ENCODE measurements around the gene TNXB. TPM values are rescaled to one million over a fixed set of nuclear protein-coding genes. Genes with fewer than 3 reads are reported as not detected.
"Not testable (repeated sequence)": the region's sequence is repeated elsewhere in the genome, so short reads cannot be mapped to it uniquely, and the experiment has no call there.

TNXB gene
- total RNA-seq, 3 donors from 2014 or later: 1.1 to 1.9 (median 1.6) TPM

DNA sequence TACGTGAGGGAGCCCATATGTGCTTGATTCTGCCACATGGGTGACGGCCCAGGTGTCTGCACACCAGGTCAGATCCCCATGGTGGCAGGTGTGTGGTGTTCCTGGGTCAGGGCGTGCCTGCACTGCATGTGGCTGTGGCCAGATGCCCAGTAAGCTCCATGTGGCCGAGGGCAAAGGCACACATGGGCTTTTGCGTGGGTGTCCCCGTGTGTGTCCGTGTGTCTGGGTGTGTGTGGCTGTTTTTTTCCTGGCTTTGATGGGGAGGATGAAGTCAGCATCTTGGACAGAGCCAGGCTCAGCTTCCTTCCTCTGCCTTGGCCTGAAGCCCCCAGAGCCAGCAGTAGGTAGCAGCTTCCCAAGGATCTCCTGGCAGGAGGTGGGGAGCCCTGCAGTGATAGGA is 1.5 kb upstream of the TNXB start:
- Mint-ChIP-seq H3K4me3 (no peak overlapping the region), H3K9me3 (no peaks in the 10 kb centered on the region), H3K27me3 (ENCODE audit: low read depth) (peaks cover 23% of the 10 kb centered on the region), H3K4me1 (ENCODE audit: low read depth) (peaks cover 27% of the 10 kb centered on the region), H3K36me3 (ENCODE audit: insufficient read depth) (peaks cover 4% of the 10 kb centered on the region)
- DNase-seq: no peak
- no peak for ATAC-seq

GRCh38 chr6:32109765-32110160 is 625 bp upstream of the TNXB start:
- Mint-ChIP-seq H3K9me3 (no peaks in the 10 kb centered on the region), H3K4me3 (no peak overlapping the region), H3K36me3 (ENCODE audit: insufficient read depth) (peaks cover 2% of the 10 kb centered on the region), H3K27me3 (ENCODE audit: low read depth) (peaks cover 27% of the 10 kb centered on the region), H3K4me1 (ENCODE audit: low read depth) (peaks cover 25% of the 10 kb centered on the region)
- no peak for ATAC-seq
- no peak for DNase-seq

- Mint-ChIP-seq H3K36me3 (ENCODE audit: insufficient read depth) (no peaks in the 10 kb centered on the region), H3K9me3 (no peaks in the 10 kb centered on the region), H3K27me3 (ENCODE audit: low read depth) (peaks cover 27% of the 10 kb centered on the region), H3K4me3 (no peak overlapping the region), H3K4me1 (ENCODE audit: low read depth) (peaks cover 24% of the 10 kb centered on the region)
- no peak for DNase-seq
- no peak for ATAC-seq
Observed at GRCh38 chr6:32108727-32109113, 418 bp downstream of the TNXB start.

- H3K4me3 Mint-ChIP-seq: no peak overlapping the region
- peaks cover 24% of the 10 kb centered on the region for H3K4me1 Mint-ChIP-seq (ENCODE audit: low read depth)
- DNase-seq (no peak), ATAC-seq (peak; percentile 19 to 51)
- no peaks in the 10 kb centered on the region for H3K36me3 Mint-ChIP-seq (ENCODE audit: insufficient read depth)
- H3K27me3 Mint-ChIP-seq (ENCODE audit: low read depth): peaks cover 30% of the 10 kb centered on the region
- no peaks in the 10 kb centered on the region for H3K9me3 Mint-ChIP-seq
Observed at GRCh38 chr6:32108094-32108627, 977 bp downstream of the TNXB start.

DNA sequence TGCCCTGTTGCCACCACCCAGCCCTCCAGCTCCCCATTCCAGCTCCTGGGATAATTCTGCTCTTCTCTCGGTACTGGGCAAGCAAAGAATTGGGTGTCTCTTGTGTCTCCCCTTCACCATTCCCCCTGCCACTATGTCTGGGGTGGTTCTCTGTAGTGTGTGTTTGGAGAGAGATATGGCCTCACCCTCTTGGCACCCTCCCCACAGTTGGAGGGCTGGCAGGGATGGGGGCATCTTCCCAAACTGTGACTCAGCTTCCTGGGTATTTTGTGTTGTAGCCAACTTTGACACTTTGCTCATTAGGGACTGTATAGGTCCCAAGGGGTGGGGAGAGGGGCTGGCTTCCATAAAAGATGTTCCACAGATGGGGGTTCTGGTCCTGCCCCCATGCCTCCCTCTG is 1.7 kb downstream of the TNXB start:
- no peaks in the 10 kb centered on the region for H3K9me3 Mint-ChIP-seq
- no peak for ATAC-seq
- H3K4me1 Mint-ChIP-seq (ENCODE audit: low read depth): peaks cover 24% of the 10 kb centered on the region
- DNase-seq: no peak
- H3K4me3 Mint-ChIP-seq: no peak overlapping the region
- H3K27me3 Mint-ChIP-seq (ENCODE audit: low read depth): peaks cover 34% of the 10 kb centered on the region
- no peaks in the 10 kb centered on the region for H3K36me3 Mint-ChIP-seq (ENCODE audit: insufficient read depth)

- DNase-seq: no peak
- Mint-ChIP-seq H3K36me3 (ENCODE audit: insufficient read depth) (no peaks in the 10 kb centered on the region), H3K4me3 (no peak overlapping the region), H3K9me3 (no peaks in the 10 kb centered on the region), H3K27me3 (ENCODE audit: low read depth) (peaks cover 40% of the 10 kb centered on the region), H3K4me1 (ENCODE audit: low read depth) (peaks cover 24% of the 10 kb centered on the region)
- no peak for ATAC-seq
Observed at GRCh38 chr6:32105433-32105832, 3.7 kb downstream of the TNXB start.

DNA sequence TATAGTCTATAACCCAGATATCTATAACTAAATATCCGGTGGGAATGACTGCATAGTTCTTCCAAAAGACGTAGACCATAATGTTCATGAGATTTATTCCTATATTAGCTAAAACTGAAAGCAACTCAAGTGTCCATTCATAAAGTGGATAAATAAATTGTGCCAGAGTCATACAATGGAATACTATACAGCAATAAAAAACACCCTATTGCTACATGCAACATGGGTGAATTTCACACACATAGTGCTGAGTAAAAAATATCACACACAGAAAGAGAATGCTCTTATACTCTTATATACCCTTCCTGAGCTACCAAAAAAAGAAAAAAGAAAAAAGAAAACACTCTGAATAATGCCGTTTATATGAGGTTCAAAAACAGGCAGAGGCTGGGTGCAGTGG is 6.9 kb downstream of the TNXB start:
- peaks cover 40% of the 10 kb centered on the region for H3K27me3 Mint-ChIP-seq (ENCODE audit: low read depth)
- no peaks in the 10 kb centered on the region for H3K4me1 Mint-ChIP-seq (ENCODE audit: low read depth)
- DNase-seq (no peak), ATAC-seq (no peak)
- H3K4me3 Mint-ChIP-seq: no peak overlapping the region
- H3K36me3 Mint-ChIP-seq (ENCODE audit: insufficient read depth): no peaks in the 10 kb centered on the region
- H3K9me3 Mint-ChIP-seq: no peaks in the 10 kb centered on the region

DNA sequence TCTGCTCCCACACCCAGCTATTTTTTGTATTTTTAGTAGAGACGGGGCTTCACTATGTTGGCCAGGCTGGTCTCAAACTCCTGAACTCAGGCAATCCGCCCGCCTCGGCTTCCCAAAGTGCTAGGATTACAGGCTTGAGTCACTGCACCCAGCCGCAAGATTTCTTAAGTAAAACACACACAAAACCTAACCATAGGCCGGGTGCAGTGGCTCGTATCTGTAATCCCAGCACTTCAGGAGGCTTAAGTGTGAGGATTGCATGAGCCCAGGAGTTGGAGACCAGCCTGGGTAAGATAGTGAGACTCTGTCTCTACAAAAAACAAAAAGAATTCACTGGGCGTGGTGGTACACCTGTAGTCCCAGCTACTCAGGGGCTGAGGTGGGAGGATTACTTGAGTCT is 8.9 kb downstream of the TNXB start:
- not testable (repeated sequence) for H3K4me3 Mint-ChIP-seq; ATAC-seq; H3K9me3 Mint-ChIP-seq; H3K36me3 Mint-ChIP-seq (ENCODE audit: insufficient read depth); DNase-seq; H3K4me1 Mint-ChIP-seq (ENCODE audit: low read depth)
- peaks cover 47% of the 10 kb centered on the region for H3K27me3 Mint-ChIP-seq (ENCODE audit: low read depth)

DNA sequence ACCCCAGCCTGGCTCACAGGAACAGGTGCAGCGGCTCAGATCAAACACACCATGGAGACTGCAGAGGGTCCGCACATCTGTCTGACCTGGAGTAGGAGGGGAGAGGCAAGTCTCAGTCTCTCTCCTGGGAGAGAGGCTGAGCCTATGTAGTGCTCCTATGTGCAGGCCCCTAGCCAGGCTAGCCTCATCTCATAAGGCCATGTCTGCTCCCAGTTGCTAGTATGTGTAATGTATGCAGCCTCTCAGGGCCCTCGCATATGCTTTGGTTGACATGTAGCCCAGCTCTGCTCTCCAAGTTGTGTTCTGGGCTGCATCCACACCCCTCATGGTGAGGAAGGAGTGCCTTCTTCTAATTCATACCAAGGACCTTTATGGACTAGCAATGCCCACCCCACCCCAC is 11.8 kb downstream of the TNXB start:
- H3K4me1 Mint-ChIP-seq (ENCODE audit: low read depth): no peaks in the 10 kb centered on the region
- no peaks in the 10 kb centered on the region for H3K36me3 Mint-ChIP-seq (ENCODE audit: insufficient read depth)
- no peak for DNase-seq
- peaks cover 48% of the 10 kb centered on the region for H3K27me3 Mint-ChIP-seq (ENCODE audit: low read depth)
- H3K9me3 Mint-ChIP-seq: no peaks in the 10 kb centered on the region
- no peak overlapping the region for H3K4me3 Mint-ChIP-seq
- ATAC-seq: no peak

DNA sequence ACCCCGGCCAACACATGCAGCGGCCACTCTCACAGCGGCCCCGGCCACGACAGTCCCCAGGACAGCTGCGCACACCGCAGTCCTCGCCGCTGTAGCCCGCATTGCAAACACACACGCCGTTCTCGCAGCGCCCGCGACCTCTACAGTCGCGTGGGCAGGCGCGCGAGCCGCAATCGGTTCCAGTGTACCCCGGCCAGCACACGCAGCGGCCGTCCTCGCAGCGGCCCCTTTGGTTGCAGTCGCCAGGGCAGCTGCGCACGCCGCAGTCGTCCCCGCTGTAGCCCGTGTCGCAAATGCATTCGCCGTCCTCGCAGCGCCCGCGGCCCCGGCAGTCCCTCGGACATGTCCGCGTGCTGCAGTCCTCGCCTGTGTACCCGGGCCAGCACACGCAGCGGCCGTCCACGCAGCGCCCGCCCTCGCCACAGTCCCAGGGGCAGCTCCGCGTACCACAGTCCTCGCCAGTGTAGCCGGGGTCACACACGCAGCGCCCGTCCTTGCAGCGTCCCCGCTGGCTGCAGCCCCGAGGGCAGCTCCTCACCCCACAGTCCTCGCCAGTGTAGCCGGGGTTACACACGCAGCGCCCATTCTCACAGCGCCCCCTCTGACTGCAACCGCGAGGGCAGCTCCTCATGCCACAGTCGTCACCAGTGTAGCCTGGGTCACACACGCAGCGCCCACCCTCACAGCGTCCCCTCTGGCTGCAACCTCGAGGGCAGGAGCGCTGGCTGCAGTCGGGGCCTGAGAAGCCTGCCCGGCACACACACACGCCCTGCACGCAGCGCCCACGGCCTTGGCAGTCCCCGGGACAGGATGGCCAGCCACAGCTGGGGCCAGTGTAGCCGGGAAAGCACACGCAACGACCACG is 12.5 kb downstream of the TNXB start:
- Mint-ChIP-seq H3K36me3 (ENCODE audit: insufficient read depth) (no peaks in the 10 kb centered on the region), H3K9me3 (no peaks in the 10 kb centered on the region), H3K27me3 (ENCODE audit: low read depth) (peaks cover 48% of the 10 kb centered on the region), H3K4me1 (ENCODE audit: low read depth) (no peaks in the 10 kb centered on the region), H3K4me3 (no peak overlapping the region)
- DNase-seq (no peak), ATAC-seq (peak in 1 of 2 donors; percentile 51)

DNA sequence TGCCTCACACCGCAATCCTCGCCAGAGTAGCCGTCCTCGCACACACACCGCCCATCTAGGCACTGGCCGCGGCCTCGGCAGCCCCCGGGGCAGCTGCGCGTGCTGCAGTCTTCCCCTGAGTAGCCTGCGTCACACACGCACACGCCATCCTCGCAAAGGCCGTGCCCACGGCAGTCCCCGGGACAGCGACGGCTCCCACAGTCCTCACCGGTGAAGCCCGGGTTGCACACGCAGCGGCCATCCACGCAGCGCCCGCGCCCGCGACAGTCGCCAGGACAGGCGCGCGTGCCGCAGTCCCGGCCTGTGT is 13.1 kb downstream of the TNXB start:
- no peaks in the 10 kb centered on the region for H3K36me3 Mint-ChIP-seq (ENCODE audit: insufficient read depth)
- no peaks in the 10 kb centered on the region for H3K4me1 Mint-ChIP-seq (ENCODE audit: low read depth)
- no peak for DNase-seq
- H3K4me3 Mint-ChIP-seq: no peak overlapping the region
- ATAC-seq: peak in 1 of 2 donors; percentile 21
- H3K27me3 Mint-ChIP-seq (ENCODE audit: low read depth): peaks cover 47% of the 10 kb centered on the region
- H3K9me3 Mint-ChIP-seq: no peaks in the 10 kb centered on the region

GRCh38 chr6:32095338-32096086 is 13.6 kb downstream of the TNXB start:
- Mint-ChIP-seq H3K36me3 (ENCODE audit: insufficient read depth) (no peaks in the 10 kb centered on the region), H3K27me3 (ENCODE audit: low read depth) (peaks cover 46% of the 10 kb centered on the region), H3K4me1 (ENCODE audit: low read depth) (no peaks in the 10 kb centered on the region), H3K4me3 (no peak overlapping the region), H3K9me3 (no peaks in the 10 kb centered on the region)
- ATAC-seq (peak in 1 of 2 donors; percentile 37), DNase-seq (no peak)

- H3K27me3 Mint-ChIP-seq (ENCODE audit: low read depth): peaks cover 43% of the 10 kb centered on the region
- DNase-seq (no peak), ATAC-seq (no peak)
- H3K36me3 Mint-ChIP-seq (ENCODE audit: insufficient read depth): no peaks in the 10 kb centered on the region
- H3K9me3 Mint-ChIP-seq: no peaks in the 10 kb centered on the region
- H3K4me3 Mint-ChIP-seq: no peak overlapping the region
- no peaks in the 10 kb centered on the region for H3K4me1 Mint-ChIP-seq (ENCODE audit: low read depth)
Observed at GRCh38 chr6:32092760-32093497, 16.2 kb downstream of the TNXB start.

DNA sequence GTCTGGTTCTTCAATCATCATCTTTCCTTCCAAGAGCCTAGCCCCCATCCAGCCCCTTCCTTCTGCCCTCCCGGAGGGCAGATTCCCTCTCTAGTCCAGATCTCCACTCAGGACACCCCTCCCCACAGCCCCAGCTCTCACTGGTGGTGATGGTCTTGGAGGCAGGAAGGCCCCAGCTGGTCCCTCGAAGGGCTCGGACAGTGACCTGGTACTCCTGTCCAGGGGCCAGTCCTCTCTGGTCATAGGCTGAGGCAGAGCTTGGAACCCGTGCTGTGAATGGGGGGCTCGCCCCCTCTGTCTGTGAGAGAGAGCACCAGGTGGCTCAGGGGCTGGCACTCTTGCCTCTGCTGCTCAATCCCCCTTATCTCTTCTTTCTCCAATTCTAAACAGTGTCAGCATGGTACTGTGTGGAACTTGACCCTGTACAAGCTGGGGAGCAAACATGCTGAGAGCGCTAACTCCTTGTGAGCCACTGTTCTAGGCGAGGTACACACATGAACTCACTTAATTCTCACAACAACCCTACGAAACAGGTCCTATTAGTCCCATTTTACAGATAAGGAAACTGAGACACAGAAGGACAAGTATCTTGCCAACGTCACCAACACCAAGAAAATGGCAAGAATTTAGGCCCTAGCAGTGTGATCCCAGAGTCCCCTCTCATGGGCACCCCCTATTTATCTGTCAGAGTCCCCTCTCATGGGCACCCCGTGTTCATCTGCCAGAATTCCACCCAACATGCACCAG is 19.9 kb downstream of the TNXB start:
- Mint-ChIP-seq H3K27me3 (ENCODE audit: low read depth) (peaks cover 35% of the 10 kb centered on the region), H3K4me3 (no peak overlapping the region), H3K36me3 (ENCODE audit: insufficient read depth) (no peaks in the 10 kb centered on the region), H3K4me1 (ENCODE audit: low read depth) (peaks cover 6% of the 10 kb centered on the region), H3K9me3 (no peaks in the 10 kb centered on the region)
- no peak for ATAC-seq
- no peak for DNase-seq
